Measurements from ENCODE around the gene LRRC4C. TPM values are rescaled to one million over a fixed set of nuclear protein-coding genes. Genes with fewer than 3 reads are reported as not detected.

LRRC4C gene
- total RNA-seq, 1 experiment from 2014 or later: not detected

GRCh38 chr11:41113160-41113559 lies 346.3 kb downstream of the LRRC4C start:
- DNase-seq (ENCODE audit: unreplicated experiment): no peak
- H3K27ac Mint-ChIP-seq (ENCODE audit: low read depth, unreplicated experiment): no peak overlapping the region
- H3K4me1 Mint-ChIP-seq (ENCODE audit: insufficient read depth, unreplicated experiment): no peaks in the 10 kb centered on the region
- H3K27me3 Mint-ChIP-seq (ENCODE audit: insufficient read depth, unreplicated experiment): no peaks in the 10 kb centered on the region
- no peaks in the 10 kb centered on the region for H3K36me3 Mint-ChIP-seq (ENCODE audit: insufficient read depth, unreplicated experiment)
- no peaks in the 10 kb centered on the region for H3K9me3 Mint-ChIP-seq (ENCODE audit: unreplicated experiment)
- ChIA-PET CTCF (no interaction called here), POLR2A (no interaction called here)
- no peak for TF ChIP-seq CTCF (IDR thresholded peaks at IDR 0.05; ENCODE audit: unreplicated experiment)
- intact Hi-C loops (cut with micrococcal nuclease): no loop called here
- no TSS peak for BruUV-seq (replicated peaks)
- no peak overlapping the region for H3K4me3 Mint-ChIP-seq (ENCODE audit: unreplicated experiment)

GRCh38 chr11:41110527-41110926 lies 348.9 kb downstream of the LRRC4C start:
- intact Hi-C loops (cut with micrococcal nuclease): no loop called here
- no peaks in the 10 kb centered on the region for H3K27me3 Mint-ChIP-seq (ENCODE audit: insufficient read depth, unreplicated experiment)
- TF ChIP-seq CTCF (IDR thresholded peaks at IDR 0.05; ENCODE audit: unreplicated experiment): no peak
- H3K4me3 Mint-ChIP-seq (ENCODE audit: unreplicated experiment): no peak overlapping the region
- CTCF ChIA-PET: no interaction called here
- H3K36me3 Mint-ChIP-seq (ENCODE audit: insufficient read depth, unreplicated experiment): no peaks in the 10 kb centered on the region
- no TSS peak for BruUV-seq (replicated peaks)
- no peaks in the 10 kb centered on the region for H3K4me1 Mint-ChIP-seq (ENCODE audit: insufficient read depth, unreplicated experiment)
- DNase-seq (ENCODE audit: unreplicated experiment): no peak
- H3K9me3 Mint-ChIP-seq (ENCODE audit: unreplicated experiment): no peaks in the 10 kb centered on the region
- H3K27ac Mint-ChIP-seq (ENCODE audit: low read depth, unreplicated experiment): no peak overlapping the region
- POLR2A ChIA-PET: no interaction called here

GRCh38 chr11:41102471-41102870 lies 357.0 kb downstream of the LRRC4C start:
- intact Hi-C loops (cut with micrococcal nuclease): no loop called here
- no peak for TF ChIP-seq CTCF (IDR thresholded peaks at IDR 0.05; ENCODE audit: unreplicated experiment)
- no peak overlapping the region for H3K27ac Mint-ChIP-seq (ENCODE audit: low read depth, unreplicated experiment)
- BruUV-seq (replicated peaks): no TSS peak
- no peaks in the 10 kb centered on the region for H3K9me3 Mint-ChIP-seq (ENCODE audit: unreplicated experiment)
- ChIA-PET CTCF (no interaction called here), POLR2A (no interaction called here)
- H3K27me3 Mint-ChIP-seq (ENCODE audit: insufficient read depth, unreplicated experiment): no peaks in the 10 kb centered on the region
- DNase-seq (ENCODE audit: unreplicated experiment): no peak
- H3K36me3 Mint-ChIP-seq (ENCODE audit: insufficient read depth, unreplicated experiment): no peaks in the 10 kb centered on the region
- peaks cover 4% of the 10 kb centered on the region for H3K4me1 Mint-ChIP-seq (ENCODE audit: insufficient read depth, unreplicated experiment)
- no peak overlapping the region for H3K4me3 Mint-ChIP-seq (ENCODE audit: unreplicated experiment)

- DNase-seq (ENCODE audit: unreplicated experiment): peak; percentile 32
- Mint-ChIP-seq H3K27ac (ENCODE audit: low read depth, unreplicated experiment) (no peak overlapping the region), H3K27me3 (ENCODE audit: insufficient read depth, unreplicated experiment) (no peaks in the 10 kb centered on the region), H3K9me3 (ENCODE audit: unreplicated experiment) (no peaks in the 10 kb centered on the region), H3K4me3 (ENCODE audit: unreplicated experiment) (no peak overlapping the region), H3K4me1 (ENCODE audit: insufficient read depth, unreplicated experiment) (peaks cover 4% of the 10 kb centered on the region), H3K36me3 (ENCODE audit: insufficient read depth, unreplicated experiment) (no peaks in the 10 kb centered on the region)
- intact Hi-C loops (cut with micrococcal nuclease): no loop called here
- TF ChIP-seq CTCF (IDR thresholded peaks at IDR 0.05; ENCODE audit: unreplicated experiment): no peak
- ChIA-PET POLR2A (interaction anchor here (0.7 kb wide), 1 partner anchor 303 kb away, joined by 3 read pairs; no protein-coding TSS in a partner anchor), CTCF (interaction anchor here (0.5 to 1.2 kb wide), 3 partner anchors 16 to 299 kb away, joined by 3 to 8 read pairs (median 5); no protein-coding TSS in a partner anchor)
- no TSS peak for BruUV-seq (replicated peaks)
These were observed 359.8 kb downstream of the LRRC4C start for GRCh38 chr11:41099654-41100053.

Measured in MCF 10A (cell line).